HG03159 (cell line): ENCODE data around the gene TMEM183A.

Experiments used
- ATAC-seq: cut with Tn5 transposase; IDR thresholded peaks from one replicate; pipeline ENCODE4 v1.9.1; 2021; ENCODE audit warnings: mild to moderate bottlenecking, moderate library complexity; ENCODE audit not compliant: unreplicated experiment

TMEM183A gene

DNA sequence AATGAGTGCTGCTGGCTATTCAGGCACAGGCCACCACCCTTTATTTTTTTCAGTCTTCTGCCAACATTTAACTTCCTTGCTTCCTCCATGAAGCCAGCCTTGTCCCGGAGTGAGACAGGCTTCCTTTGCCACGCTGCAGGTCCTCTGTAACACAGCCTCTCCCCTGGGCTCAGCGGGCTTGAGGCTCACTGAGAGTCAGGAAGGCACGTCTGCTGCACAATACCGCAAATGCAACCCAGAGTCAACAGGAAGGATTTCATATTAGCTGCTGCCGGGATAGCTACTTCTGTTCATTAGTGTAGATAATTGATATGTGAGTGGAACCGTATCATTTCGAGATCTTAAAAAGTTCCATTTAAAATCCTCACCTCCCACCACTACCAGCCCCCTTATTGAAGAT lies 56.1 kb downstream of the TMEM183A start:
- ATAC-seq = no peak

DNA sequence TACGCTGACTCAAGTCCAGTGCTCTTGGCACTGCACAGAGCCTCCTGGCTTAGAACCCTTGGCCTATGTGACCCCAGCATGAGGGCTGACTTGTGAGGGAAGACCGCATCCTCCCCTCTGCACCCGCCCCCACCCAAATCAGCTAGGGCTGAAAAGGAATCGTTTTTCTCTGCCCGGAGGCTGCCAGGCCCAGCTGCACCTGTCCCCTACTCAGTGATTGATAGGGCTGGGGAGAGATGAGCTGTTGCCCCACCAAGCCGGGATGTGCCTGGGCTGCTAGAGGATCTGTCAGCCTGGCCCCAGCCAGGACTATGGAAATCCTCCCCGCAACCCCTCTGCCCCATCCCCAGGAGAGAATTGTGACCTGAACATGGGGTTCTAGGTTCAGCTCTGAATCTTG lies 58.0 kb downstream of the TMEM183A start:
- ATAC-seq = no peak

DNA sequence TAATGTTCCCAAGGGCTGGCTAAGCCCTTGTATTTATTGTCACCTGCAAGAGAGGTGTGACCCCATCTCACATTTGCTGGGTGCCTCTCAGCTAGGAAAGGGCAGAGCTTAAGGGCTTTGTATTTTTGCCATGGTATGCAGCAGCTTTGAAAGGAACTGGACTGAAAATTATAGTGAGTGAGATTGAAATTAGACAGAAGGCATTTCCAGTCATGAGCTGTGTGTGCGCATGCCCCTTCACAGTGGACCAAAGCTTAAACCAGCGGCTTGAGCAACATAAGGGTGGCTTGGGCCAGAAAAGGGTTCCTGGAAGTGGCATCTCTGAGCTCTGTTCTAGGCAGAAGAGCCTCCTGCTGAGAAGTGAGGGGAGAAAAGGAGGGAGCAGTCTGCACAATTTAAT lies 58.8 kb downstream of the TMEM183A start:
- no peak for ATAC-seq

DNA sequence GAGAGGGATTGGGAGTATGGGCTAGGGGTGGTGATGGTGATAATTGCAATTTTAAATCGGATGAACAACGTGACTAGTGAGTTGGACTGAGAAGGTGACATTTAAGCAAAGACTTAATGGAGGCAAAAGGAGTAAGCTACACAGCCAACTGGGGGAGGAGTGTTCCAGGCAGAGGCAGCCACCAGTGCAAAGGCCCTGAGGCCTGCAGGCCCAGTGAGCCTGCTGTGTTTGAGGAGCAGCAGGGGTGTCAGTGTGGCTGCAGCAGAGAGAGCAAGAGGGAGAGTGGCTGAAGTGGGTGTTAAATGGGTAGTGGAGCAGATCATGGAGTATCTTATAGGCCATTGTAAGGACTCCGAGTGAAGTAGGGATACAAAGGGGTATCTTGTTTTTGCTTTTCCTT lies 59.8 kb downstream of the TMEM183A start:
- ATAC-seq = no peak

DNA sequence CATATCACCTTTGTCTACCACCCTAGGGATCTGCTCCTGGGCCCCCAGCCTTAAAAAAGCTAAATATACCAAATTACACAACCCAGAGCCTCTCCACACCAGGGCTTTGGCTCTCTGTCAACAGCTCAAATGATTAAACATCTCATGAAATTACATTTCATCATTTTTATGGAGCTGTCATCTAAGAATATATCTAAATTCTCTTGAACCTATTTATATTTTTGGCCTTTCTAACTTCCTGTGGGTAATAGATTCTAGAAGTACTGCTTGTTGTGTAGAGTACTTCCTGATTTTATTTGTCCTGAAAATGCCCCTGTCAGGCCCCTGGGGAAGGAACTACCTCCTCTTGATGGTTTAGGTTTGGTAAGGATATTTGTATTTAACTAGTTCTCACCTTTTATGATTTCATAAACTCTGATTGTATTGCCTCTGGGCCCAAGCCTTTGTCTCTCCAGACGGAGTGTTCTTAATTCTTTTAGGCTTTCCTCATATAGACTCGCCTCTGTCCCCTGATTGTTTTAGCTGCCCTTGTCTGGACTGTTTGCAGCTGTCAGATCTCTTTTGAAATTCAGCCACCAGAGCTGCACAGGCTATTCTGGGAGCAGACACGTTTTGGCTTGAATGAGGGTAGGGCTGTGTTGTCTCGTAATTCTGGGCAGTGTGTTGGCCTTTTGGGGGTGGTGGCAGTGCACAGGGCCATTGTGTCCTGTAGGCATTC lies 62.0 kb downstream of the TMEM183A start:
- no peak for ATAC-seq

DNA sequence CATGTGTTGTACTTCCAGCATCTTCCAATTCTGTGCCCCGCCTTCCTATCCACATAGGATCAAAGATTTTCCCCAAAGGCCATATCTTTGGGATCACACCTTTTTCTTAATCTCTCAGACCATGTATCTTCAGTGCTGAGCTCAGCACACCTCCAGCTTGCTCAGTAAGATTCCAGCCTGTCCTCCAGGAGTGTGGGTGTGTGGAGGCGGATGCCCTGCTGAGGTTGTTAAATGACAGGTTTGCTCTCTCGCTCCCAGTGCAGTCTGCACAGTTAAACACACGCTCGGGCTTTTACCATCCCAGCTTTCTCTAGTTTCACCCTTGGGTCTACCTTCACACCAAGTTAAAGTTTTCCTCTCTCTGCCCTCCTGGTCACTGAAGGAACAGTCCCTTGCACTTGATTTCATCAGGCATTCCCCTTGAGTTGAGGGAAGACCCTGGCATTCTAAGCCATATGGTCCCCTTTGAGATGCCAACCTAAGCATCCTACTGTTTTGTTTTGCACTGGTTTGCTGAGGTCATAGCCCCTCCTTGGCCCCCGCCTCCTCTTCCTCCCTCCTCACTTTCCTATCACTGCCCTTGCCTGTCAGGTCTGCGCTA lies 64.9 kb downstream of the TMEM183A start:
- no peak for ATAC-seq

DNA sequence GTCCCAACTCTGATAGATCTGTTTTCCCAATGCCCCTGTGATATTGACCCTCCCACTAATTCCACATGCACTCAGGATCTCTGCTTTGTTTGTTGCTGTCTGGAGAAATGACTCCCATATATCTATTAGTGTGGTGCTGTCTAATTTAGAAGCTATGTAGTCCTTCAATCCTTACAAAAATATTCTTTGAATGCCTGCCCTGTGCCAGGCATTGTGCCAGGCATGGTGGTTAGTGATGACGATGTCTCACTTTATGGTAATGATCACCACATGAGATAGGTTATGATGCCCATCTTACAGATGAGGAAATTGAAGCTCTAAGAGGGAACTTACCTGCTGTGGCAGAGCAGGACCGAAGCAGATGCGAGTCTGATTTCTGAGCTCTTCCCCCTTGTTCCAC lies 65.7 kb downstream of the TMEM183A start:
- no peak for ATAC-seq

DNA sequence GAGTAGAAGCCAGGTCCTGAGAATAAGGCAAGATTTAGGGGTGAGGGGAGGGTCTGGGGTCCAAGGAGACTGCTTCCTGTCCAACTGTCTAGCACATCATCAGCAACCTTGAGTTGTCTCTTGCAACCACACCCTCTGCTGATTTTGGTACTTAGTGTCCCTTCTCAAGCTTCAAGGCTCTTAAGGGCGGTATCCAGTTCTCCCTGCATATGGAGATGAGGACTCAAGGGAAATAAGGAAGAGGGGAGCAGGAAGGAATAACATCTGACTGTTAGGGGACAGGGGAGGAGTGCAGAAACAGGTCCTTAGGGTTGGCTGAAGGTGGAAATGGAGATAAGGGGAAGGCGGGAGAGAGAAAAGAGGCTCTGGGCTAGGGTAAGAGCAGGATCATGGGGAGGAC lies 66.3 kb downstream of the TMEM183A start:
- no peak for ATAC-seq
